Measurements from ENCODE around the gene MGMT. TPM values are rescaled to one million over a fixed set of nuclear protein-coding genes. Genes with fewer than 3 reads are reported as not detected.

MGMT gene
- total RNA-seq, 1 donor from 2014 or later, result 51.4 TPM

GRCh38 chr10:129528376-129528978, 61.4 kb downstream of the MGMT start:
- no peak for DNase-seq (ENCODE audit: low read depth)
- H3K4me3 ChIP-seq (ENCODE audit: low read depth, low read length), result no peak overlapping the region
- TF ChIP-seq CTCF (conservative IDR thresholded peaks at IDR 0.05; ENCODE audit: low read depth, low read length), result no peak

- no peak overlapping the region for H3K4me3 ChIP-seq (ENCODE audit: low read depth, low read length)
- DNase-seq (ENCODE audit: low read depth), result no peak
- TF ChIP-seq CTCF (conservative IDR thresholded peaks at IDR 0.05; ENCODE audit: low read depth, low read length), result no peak
Measured at GRCh38 chr10:129530581-129530980, 63.5 kb downstream of the MGMT start.

- no peak overlapping the region for H3K4me3 ChIP-seq (ENCODE audit: low read depth, low read length)
- TF ChIP-seq CTCF (conservative IDR thresholded peaks at IDR 0.05; ENCODE audit: low read depth, low read length), result no peak
- peak; percentile 80 for DNase-seq (ENCODE audit: low read depth)
Measured at GRCh38 chr10:129531195-129531968, 64.3 kb downstream of the MGMT start.

- DNase-seq (ENCODE audit: low read depth), result no peak
- TF ChIP-seq CTCF (conservative IDR thresholded peaks at IDR 0.05; ENCODE audit: low read depth, low read length), result no peak
- no peak overlapping the region for H3K4me3 ChIP-seq (ENCODE audit: low read depth, low read length)
Measured at GRCh38 chr10:129531969-129532660, 65.1 kb downstream of the MGMT start.

- TF ChIP-seq CTCF (conservative IDR thresholded peaks at IDR 0.05; ENCODE audit: low read depth, low read length), result no peak
- DNase-seq (ENCODE audit: low read depth), result no peak
- no peak overlapping the region for H3K4me3 ChIP-seq (ENCODE audit: low read depth, low read length)
Measured at GRCh38 chr10:129532838-129533237, 65.8 kb downstream of the MGMT start.

- DNase-seq (ENCODE audit: low read depth), result no peak
- TF ChIP-seq CTCF (conservative IDR thresholded peaks at IDR 0.05; ENCODE audit: low read depth, low read length), result no peak
- no peak overlapping the region for H3K4me3 ChIP-seq (ENCODE audit: low read depth, low read length)
Measured at GRCh38 chr10:129533281-129533680, 66.2 kb downstream of the MGMT start.

All from epithelial cell of proximal tubule (primary cell).